ENCODE data around the gene C11orf68.

DNA sequence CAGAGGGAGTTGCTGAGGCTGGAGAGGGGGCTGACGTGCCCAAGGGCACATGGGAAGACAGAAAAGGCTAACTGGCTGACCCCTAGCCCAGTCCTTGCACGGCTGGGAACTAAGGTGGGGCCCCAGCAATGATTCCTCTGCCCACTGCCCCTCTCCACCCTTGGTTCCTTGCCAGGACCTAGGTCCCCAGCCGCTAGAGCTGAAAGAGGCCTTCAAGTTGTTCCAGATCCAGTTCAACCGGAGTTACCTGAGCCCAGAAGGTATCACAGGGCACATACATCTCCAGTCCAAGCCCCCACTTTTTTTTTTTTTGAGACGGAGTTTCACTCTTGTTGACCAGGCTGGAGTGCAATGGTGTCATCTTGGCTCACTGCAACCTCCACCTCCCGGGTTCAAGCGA is 38.8 kb downstream of the C11orf68 start:
- TF ChIP-seq, protein P1, sequence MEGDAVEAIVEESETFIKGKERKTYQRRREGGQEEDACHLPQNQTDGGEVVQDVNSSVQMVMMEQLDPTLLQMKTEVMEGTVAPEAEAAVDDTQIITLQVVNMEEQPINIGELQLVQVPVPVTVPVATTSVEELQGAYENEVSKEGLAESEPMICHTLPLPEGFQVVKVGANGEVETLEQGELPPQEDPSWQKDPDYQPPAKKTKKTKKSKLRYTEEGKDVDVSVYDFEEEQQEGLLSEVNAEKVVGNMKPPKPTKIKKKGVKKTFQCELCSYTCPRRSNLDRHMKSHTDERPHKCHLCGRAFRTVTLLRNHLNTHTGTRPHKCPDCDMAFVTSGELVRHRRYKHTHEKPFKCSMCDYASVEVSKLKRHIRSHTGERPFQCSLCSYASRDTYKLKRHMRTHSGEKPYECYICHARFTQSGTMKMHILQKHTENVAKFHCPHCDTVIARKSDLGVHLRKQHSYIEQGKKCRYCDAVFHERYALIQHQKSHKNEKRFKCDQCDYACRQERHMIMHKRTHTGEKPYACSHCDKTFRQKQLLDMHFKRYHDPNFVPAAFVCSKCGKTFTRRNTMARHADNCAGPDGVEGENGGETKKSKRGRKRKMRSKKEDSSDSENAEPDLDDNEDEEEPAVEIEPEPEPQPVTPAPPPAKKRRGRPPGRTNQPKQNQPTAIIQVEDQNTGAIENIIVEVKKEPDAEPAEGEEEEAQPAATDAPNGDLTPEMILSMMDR (IDR thresholded peaks at IDR 0.05 in 4 of 5, conservative IDR thresholded peaks at IDR 0.05 in 1 of 5), result no peak
- no peak for TF ChIP-seq POLR2A (IDR thresholded peaks at IDR 0.05)
